ENCODE results near the gene BMP5.

DNA sequence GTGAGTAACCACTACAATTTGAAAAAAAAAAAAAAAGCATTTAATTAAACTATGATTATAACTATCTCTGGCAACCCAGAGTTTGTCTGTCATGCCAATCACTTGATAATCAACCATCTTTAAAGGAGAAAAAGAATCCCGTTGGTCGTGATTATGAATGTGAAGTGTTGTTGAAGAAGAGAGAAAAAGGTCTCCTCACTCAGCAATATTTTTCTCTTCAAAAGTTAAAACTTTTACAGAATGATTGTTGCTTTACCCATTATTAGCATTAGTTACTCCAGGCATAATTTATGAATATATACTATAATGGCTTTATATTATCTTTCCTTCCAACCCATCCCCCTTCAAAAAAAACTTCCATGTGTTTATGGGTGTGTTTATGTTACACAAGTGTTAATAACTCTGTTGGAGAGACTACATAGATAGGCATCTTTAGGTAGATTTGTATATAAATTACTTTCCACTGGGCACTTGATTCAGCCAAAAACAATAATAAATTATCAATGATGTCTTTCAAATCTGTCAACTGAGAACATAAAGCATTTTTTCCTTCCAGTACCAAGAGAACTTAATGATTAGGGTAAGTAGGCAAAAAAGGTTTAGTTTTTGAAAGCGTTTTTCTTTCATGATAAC lies 5.1 kb downstream of the BMP5 start:
- TF ChIP-seq, protein P1, sequence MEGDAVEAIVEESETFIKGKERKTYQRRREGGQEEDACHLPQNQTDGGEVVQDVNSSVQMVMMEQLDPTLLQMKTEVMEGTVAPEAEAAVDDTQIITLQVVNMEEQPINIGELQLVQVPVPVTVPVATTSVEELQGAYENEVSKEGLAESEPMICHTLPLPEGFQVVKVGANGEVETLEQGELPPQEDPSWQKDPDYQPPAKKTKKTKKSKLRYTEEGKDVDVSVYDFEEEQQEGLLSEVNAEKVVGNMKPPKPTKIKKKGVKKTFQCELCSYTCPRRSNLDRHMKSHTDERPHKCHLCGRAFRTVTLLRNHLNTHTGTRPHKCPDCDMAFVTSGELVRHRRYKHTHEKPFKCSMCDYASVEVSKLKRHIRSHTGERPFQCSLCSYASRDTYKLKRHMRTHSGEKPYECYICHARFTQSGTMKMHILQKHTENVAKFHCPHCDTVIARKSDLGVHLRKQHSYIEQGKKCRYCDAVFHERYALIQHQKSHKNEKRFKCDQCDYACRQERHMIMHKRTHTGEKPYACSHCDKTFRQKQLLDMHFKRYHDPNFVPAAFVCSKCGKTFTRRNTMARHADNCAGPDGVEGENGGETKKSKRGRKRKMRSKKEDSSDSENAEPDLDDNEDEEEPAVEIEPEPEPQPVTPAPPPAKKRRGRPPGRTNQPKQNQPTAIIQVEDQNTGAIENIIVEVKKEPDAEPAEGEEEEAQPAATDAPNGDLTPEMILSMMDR (IDR thresholded peaks at IDR 0.05): no peak
- TF ChIP-seq POLR2A (IDR thresholded peaks at IDR 0.05): no peak
